Astrocyte (in vitro differentiated cells and primary cell): ENCODE data around the gene SPRY2. TPM values are rescaled to one million over a fixed set of nuclear protein-coding genes. Genes with fewer than 3 reads are reported as not detected.
A peak's percentile ranks its signal among the peaks of the same experiment; 100 is the strongest.

Experiments used
- DNase-seq: peaks from one replicate; pipeline ENCODE4 v3.0.0-alpha.2; 2010; ENCODE audit warnings: low read depth
- FAIRE-seq: peaks from 2 replicates; lab custom pipeline; 2011; peaks lifted over from hg19 to GRCh38; lab: Jason Lieb, UNC
- H2AFZ ChIP-seq: 2 replicates; pipeline ENCODE4 v1.6.0; 2012; ENCODE audit warnings: low read depth, low read length, inconsistent platforms
- H3K27ac ChIP-seq: 2 replicates; pipeline ENCODE4 v1.5.1; 2011; ENCODE audit warnings: low read depth, low read length, inconsistent platforms
- H3K27me3 ChIP-seq: 2 replicates; pipeline ENCODE4 v1.6.0; 2011; ENCODE audit warnings: low read length, inconsistent platforms; ENCODE audit not compliant: insufficient read depth
- H3K36me3 ChIP-seq: 2 replicates; pipeline ENCODE4 v1.5.1; 2011; ENCODE audit warnings: low read length, inconsistent platforms; ENCODE audit not compliant: insufficient read depth
- H3K4me1 ChIP-seq: 2 replicates; pipeline ENCODE4 v1.5.1; 2011; ENCODE audit warnings: low read length, inconsistent platforms; ENCODE audit not compliant: insufficient read depth
- H3K4me2 ChIP-seq: 2 replicates; pipeline ENCODE4 v1.6.0; 2012; ENCODE audit warnings: low read length, inconsistent platforms
- H3K4me3 ChIP-seq: 2 replicates; pipeline ENCODE4 v1.5.1; 2011; ENCODE audit warnings: low read depth, mild to moderate bottlenecking, low read length, inconsistent platforms; ENCODE audit not compliant: insufficient read depth
- H3K79me2 ChIP-seq: 2 replicates; pipeline ENCODE4 v1.6.0; 2012; ENCODE audit warnings: mild to moderate bottlenecking, low read length, inconsistent platforms; ENCODE audit not compliant: insufficient read depth
- H3K9ac ChIP-seq: 2 replicates; pipeline ENCODE4 v1.6.0; 2012; ENCODE audit warnings: mild to moderate bottlenecking, low read length, inconsistent platforms
- H3K9me3 ChIP-seq: 2 replicates; pipeline ENCODE4 v1.5.1; 2012; ENCODE audit warnings: low read depth, mild to moderate bottlenecking, low read length, inconsistent platforms; ENCODE audit not compliant: insufficient read depth
- H4K20me1 ChIP-seq: 2 replicates; pipeline ENCODE4 v1.6.0; 2012; ENCODE audit warnings: low read length, inconsistent platforms; ENCODE audit not compliant: insufficient read depth
- H3K27ac Mint-ChIP-seq: one replicate; pipeline ENCODE4 v1.8.0; 2021; ENCODE audit warnings: mild to moderate bottlenecking, mixed read lengths; ENCODE audit not compliant: unreplicated experiment
- H3K27me3 Mint-ChIP-seq: one replicate; pipeline ENCODE4 v1.8.0; 2021; ENCODE audit warnings: low read depth, mixed read lengths; ENCODE audit not compliant: unreplicated experiment
- H3K36me3 Mint-ChIP-seq: one replicate; pipeline ENCODE4 v1.8.0; 2021; ENCODE audit warnings: low read depth, mixed read lengths; ENCODE audit not compliant: unreplicated experiment
- H3K4me1 Mint-ChIP-seq: one replicate; pipeline ENCODE4 v1.8.0; 2021; ENCODE audit warnings: low read depth, mixed read lengths; ENCODE audit not compliant: unreplicated experiment
- H3K4me3 Mint-ChIP-seq: one replicate; pipeline ENCODE4 v1.8.0; 2021; ENCODE audit warnings: mild to moderate bottlenecking, moderate library complexity, mixed read lengths; ENCODE audit not compliant: unreplicated experiment
- H3K9me3 Mint-ChIP-seq: one replicate; pipeline ENCODE4 v1.8.0; 2021; ENCODE audit warnings: mild to moderate bottlenecking, mixed read lengths; ENCODE audit not compliant: unreplicated experiment
- CTCF ChIP-seq: IDR thresholded peaks from 2 replicates; pipeline ENCODE4 v1.5.1; 2011; ENCODE audit warnings: low read depth, mild to moderate bottlenecking, inconsistent platforms, low read length, moderate library complexity; ENCODE audit not compliant: insufficient read depth
- EZH2 ChIP-seq: IDR thresholded peaks from 2 replicates; pipeline ENCODE4 v1.6.1; 2012; ENCODE audit warnings: mild to moderate bottlenecking, low read length, inconsistent platforms; ENCODE audit not compliant: insufficient read depth
- total RNA-seq: library from RNA; stranded (reverse); gene quantifications from 2 replicates; pipeline ENCODE4 v1.2.1, GENCODE V29; 2021

SPRY2 gene
- total RNA-seq, 1 donor from 2014 or later: 57.7 TPM

- FAIRE-seq: no peak
- H3K79me2 ChIP-seq: no peaks in the 10 kb centered on the region
- H3K27me3 Mint-ChIP-seq: no peaks in the 10 kb centered on the region
Measured at GRCh38 chr13:80371840-80372509, 31.0 kb upstream of the SPRY2 start.

GRCh38 chr13:80367473-80367872 lies 26.5 kb upstream of the SPRY2 start:
- no peaks in the 10 kb centered on the region for H3K9me3 Mint-ChIP-seq
- DNase-seq (no peak), FAIRE-seq (no peak)
- H3K4me1 Mint-ChIP-seq: peaks cover 2% of the 10 kb centered on the region
- Histone ChIP-seq H3K4me2 (no peak overlapping the region), H3K9me3 (no peaks in the 10 kb centered on the region), H3K4me3 (no peak overlapping the region), H4K20me1 (no peaks in the 10 kb centered on the region), H2AFZ (no peak overlapping the region), H3K4me1 (no peaks in the 10 kb centered on the region), H3K27me3 (no peaks in the 10 kb centered on the region), H3K36me3 (no peaks in the 10 kb centered on the region), H3K79me2 (no peaks in the 10 kb centered on the region), H3K27ac (no peak overlapping the region), H3K9ac (no peak overlapping the region)
- H3K27ac Mint-ChIP-seq: no peak overlapping the region
- no peaks in the 10 kb centered on the region for H3K27me3 Mint-ChIP-seq
- TF ChIP-seq EZH2: no peak
- no peak for TF ChIP-seq CTCF
- H3K4me3 Mint-ChIP-seq: no peak overlapping the region
- no peaks in the 10 kb centered on the region for H3K36me3 Mint-ChIP-seq

More at GRCh38 chr13:80371840-80372509, 31.0 kb upstream of the SPRY2 start:
- no peaks in the 10 kb centered on the region for H4K20me1 ChIP-seq
- TF ChIP-seq CTCF (no peak), EZH2 (no peak)
- peaks cover 2% of the 10 kb centered on the region for H3K9me3 Mint-ChIP-seq
- no peaks in the 10 kb centered on the region for H3K27me3 ChIP-seq
- H3K4me1 Mint-ChIP-seq: peaks cover 5% of the 10 kb centered on the region
- no peaks in the 10 kb centered on the region for H3K36me3 ChIP-seq
- H3K9ac ChIP-seq: no peak overlapping the region
- no peak overlapping the region for H3K27ac ChIP-seq
- H3K9me3 ChIP-seq: no peaks in the 10 kb centered on the region
- no peaks in the 10 kb centered on the region for H3K4me1 ChIP-seq
- DNase-seq: no peak
- H3K4me3 Mint-ChIP-seq: no peak overlapping the region
- H3K27ac Mint-ChIP-seq: no peak overlapping the region
- no peaks in the 10 kb centered on the region for H3K36me3 Mint-ChIP-seq
- H3K4me3 ChIP-seq: no peak overlapping the region
- H2AFZ ChIP-seq: no peak overlapping the region
- no peak overlapping the region for H3K4me2 ChIP-seq

GRCh38 chr13:80363890-80364503 lies 23.1 kb upstream of the SPRY2 start:
- Mint-ChIP-seq H3K4me3 (no peak overlapping the region), H3K36me3 (peaks cover 1% of the 10 kb centered on the region), H3K4me1 (peaks cover 21% of the 10 kb centered on the region), H3K9me3 (no peaks in the 10 kb centered on the region), H3K27me3 (no peaks in the 10 kb centered on the region), H3K27ac (no peak overlapping the region)
- H3K36me3 ChIP-seq: no peaks in the 10 kb centered on the region
- H3K9ac ChIP-seq: no peak overlapping the region
- no peaks in the 10 kb centered on the region for H3K27me3 ChIP-seq
- H4K20me1 ChIP-seq: no peaks in the 10 kb centered on the region
- no peaks in the 10 kb centered on the region for H3K9me3 ChIP-seq
- H3K4me1 ChIP-seq: no peaks in the 10 kb centered on the region
- TF ChIP-seq CTCF: peak; percentile 91
- no peak for TF ChIP-seq EZH2
- no peak overlapping the region for H3K27ac ChIP-seq
- peak; percentile 45 for FAIRE-seq
- H3K4me2 ChIP-seq: peak overlapping the region; percentile 41
- H3K79me2 ChIP-seq: no peaks in the 10 kb centered on the region
- DNase-seq: no peak
- no peak overlapping the region for H2AFZ ChIP-seq
- no peak overlapping the region for H3K4me3 ChIP-seq
